Activated naive CD4-positive, alpha-beta T cell treated with anti-CD3 and anti-CD28 coated beads, Interleukin-2, amount 50 U/mL, for 72 hours (primary cell): ENCODE results near the gene CFAP57. TPM values are rescaled to one million over a fixed set of nuclear protein-coding genes. Genes with fewer than 3 reads are reported as not detected.

Source experiments
- ATAC-seq, 2 donors: fragments of 150-1000 bp; cut with Tn5 transposase; 2 replicates each; pipeline ENCODE4 v1.10.0; 2021; ENCODE audit warnings: mild to moderate bottlenecking in 2 of 2, moderate library complexity in 2 of 2
- DNase-seq, 2 donors: peaks; one replicate each; pipeline ENCODE4 v3.0.0; 2021 to 2022; ENCODE audit warnings: low spot score in 2 of 2
- H3K27ac Mint-ChIP-seq, 2 donors: one replicate each; pipeline ENCODE4 v1.8.0; 2022; ENCODE audit warnings: mild to moderate bottlenecking in 2 of 2, mixed read lengths in 2 of 2
- H3K36me3 Mint-ChIP-seq, 2 donors: one replicate each; pipeline ENCODE4 v1.8.0; 2022; ENCODE audit warnings: mixed read lengths in 2 of 2
- H3K9me3 Mint-ChIP-seq, 2 donors: one replicate each; pipeline ENCODE4 v1.8.0; 2022; ENCODE audit warnings: mixed read lengths in 2 of 2
- total RNA-seq, 2 donors: library from RNA; stranded (reverse); gene quantifications; one replicate each; pipeline ENCODE4 v1.2.3, GENCODE V29; 2022

CFAP57 gene
- total RNA-seq, 2 donors from 2014 or later: 0.37 to 0.61 TPM

DNA sequence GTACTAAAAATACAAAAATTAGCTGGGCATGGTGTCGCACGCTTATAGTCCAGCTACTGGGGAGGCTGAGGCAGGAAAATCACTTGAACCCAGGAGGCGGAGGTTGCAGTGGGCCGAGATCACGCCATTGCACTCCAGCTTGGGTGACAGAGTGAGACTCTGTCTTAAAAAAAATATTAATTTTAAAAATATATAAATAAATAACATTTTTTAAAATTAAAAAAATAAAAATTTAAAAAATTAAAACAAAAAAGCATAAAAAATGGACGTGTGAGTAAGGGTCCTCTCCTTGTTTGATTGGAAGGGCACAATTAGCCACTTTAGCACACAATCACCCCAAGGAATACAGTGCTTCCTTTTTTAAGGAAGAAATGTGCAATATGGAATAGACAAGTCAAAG, 18.7 kb upstream of the CFAP57 start:
- H3K9me3 Mint-ChIP-seq: no peaks in the 10 kb centered on the region
- no peak overlapping the region for H3K27ac Mint-ChIP-seq
- H3K36me3 Mint-ChIP-seq: peaks cover 0 to 10% of the 10 kb centered on the region in 2 donors
- ATAC-seq: no peak
- DNase-seq: no peak

DNA sequence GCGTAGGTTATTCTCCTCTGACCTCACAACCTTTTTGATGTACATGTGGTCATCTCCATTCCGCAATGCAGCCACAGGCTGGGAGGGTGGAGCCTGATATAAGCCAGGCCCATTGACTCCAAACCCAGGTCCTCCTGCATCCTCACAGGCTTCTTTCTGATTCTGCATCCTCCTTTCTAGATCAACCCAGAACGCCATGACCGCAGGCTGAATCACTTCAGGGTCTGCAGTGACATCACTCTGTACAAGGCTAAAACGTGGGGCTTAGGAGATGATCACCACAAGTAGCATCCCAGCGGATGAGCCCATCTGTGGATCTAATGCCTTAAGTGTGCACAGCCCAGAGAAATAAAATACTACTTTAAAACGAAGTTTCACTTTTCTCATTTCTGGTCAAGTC, 16.1 kb upstream of the CFAP57 start:
- DNase-seq: no peak
- no peaks in the 10 kb centered on the region for H3K36me3 Mint-ChIP-seq
- H3K27ac Mint-ChIP-seq: no peak overlapping the region
- no peaks in the 10 kb centered on the region for H3K9me3 Mint-ChIP-seq
- ATAC-seq: no peak

DNA sequence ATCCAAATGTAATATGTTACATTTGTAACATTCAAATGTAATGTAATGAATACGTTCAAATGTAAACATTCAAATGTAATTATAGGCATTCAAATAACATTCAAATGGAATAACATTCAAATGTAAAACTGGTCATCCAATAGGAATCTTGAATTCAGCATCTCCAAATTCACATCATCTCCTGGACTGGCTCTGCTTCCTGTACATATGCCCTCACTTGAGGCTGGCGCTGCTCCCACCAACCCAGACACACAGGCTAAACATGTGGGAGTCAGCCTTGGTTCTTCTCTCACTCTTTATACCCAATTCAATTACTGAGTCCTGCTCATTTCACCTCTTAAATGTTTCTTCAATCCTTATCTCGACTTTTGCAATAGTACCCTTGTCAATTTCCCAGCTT, 7.0 kb upstream of the CFAP57 start:
- H3K27ac Mint-ChIP-seq: peak overlapping the region; percentile 29 to 51
- no peak for ATAC-seq
- DNase-seq: no peak
- H3K9me3 Mint-ChIP-seq: no peaks in the 10 kb centered on the region
- H3K36me3 Mint-ChIP-seq: peaks cover 11 to 16% of the 10 kb centered on the region in 2 donors

DNA sequence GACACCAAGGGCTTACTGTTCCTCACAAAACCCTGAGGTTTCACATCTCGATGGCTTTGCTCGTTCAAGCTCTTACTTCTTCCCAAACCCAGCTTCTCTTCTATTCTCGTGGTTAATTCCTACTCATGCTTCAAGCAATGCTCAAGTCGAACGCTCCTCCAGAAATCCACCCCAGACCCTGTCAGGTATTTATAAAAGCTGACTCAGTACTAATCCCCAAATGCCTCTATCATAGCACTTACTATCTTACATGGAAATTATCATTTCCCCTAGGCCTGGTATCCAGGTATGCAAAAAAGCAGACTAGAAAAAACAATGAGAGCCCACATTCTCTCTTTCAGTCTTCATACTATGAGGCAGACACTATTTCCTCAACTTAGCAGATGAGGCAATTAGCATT, 6.4 kb upstream of the CFAP57 start:
- Mint-ChIP-seq H3K27ac (peak overlapping the region; percentile 29 to 51), H3K9me3 (no peaks in the 10 kb centered on the region), H3K36me3 (peaks cover 11 to 16% of the 10 kb centered on the region in 2 donors)
- DNase-seq: no peak
- ATAC-seq: no peak

DNA sequence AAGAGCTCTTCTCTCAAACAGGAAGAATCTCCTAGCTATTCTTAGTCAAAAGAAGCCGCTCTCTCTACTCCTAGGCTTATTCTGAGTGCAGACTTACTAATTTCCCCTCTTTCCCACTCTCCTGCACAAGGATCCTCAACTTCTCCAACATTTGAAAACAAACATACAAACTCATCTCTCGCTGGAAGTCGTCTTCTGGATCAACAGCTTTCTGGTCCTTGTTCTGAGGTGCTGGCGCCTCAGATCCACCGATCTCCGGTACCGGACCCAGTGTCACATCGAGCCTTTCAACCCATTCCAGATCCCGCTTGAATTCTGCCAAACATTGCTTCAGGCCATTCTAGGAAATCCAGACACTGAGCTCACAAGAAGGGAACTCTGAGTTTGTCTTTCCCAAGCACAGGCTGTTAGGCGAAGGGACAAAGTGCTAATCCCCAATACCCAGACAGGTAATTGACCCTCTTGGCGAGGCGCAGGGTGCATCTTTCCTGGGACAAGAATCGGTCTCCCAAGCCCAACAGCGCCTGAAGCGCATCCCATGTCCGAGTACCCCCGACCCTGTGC, 736 bp upstream of the CFAP57 start:
- peak in 1 of 2 donors; percentile 7 for DNase-seq
- Mint-ChIP-seq H3K36me3 (peaks cover 16 to 19% of the 10 kb centered on the region in 2 donors), H3K9me3 (peaks cover 0 to 3% of the 10 kb centered on the region in 2 donors), H3K27ac (peak overlapping the region; percentile 91 to 97)
- no peak for ATAC-seq

DNA sequence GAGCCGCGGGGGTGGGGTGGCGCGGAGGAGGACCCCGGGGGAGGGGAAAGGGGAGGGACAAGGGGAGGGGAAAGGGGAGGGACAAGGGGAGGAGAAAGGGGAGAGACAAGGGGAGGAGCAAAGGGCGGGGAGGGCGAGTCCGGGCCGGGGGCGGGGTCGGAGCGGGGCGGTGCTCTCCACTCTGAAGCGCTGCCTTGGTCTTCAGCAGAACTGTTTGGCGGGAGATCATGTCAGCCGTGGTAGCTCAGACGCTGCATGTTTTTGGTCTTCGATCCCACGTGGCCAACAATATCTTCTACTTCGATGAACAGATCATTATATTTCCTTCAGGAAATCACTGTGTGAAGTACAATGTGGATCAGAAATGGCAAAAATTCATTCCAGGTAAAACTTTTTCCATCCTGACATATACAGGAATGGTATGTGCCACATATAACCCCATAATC, 420 bp downstream of the CFAP57 start:
- peak in 1 of 2 donors; percentile 69 for DNase-seq
- Mint-ChIP-seq H3K9me3 (peaks cover 0 to 3% of the 10 kb centered on the region in 2 donors), H3K27ac (peak overlapping the region; percentile 91 to 97), H3K36me3 (peaks cover 16 to 19% of the 10 kb centered on the region in 2 donors)
- peak; percentile 78 to 87 for ATAC-seq

DNA sequence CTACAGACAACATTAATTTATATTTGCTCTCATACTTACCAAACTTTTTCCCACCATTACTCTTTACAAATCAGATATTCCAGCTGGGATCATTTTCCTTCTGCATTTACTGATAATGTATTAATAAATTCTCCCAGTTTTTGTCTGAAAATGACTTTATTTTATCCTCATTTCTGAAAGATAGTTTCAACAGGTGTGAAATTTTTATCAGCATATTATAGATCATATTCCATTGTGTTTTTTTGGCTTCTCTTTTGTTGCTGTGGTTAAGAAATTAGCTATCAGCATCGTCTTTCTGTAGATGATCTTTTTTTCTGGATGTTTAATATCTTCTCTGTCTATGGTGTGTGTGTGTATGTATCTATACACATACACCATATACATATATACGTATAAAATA, 2.7 kb downstream of the CFAP57 start:
- Mint-ChIP-seq H3K27ac (no peak overlapping the region), H3K9me3 (peaks cover 0 to 3% of the 10 kb centered on the region in 2 donors), H3K36me3 (peaks cover 12 to 16% of the 10 kb centered on the region in 2 donors)
- ATAC-seq (no peak), DNase-seq (no peak)

DNA sequence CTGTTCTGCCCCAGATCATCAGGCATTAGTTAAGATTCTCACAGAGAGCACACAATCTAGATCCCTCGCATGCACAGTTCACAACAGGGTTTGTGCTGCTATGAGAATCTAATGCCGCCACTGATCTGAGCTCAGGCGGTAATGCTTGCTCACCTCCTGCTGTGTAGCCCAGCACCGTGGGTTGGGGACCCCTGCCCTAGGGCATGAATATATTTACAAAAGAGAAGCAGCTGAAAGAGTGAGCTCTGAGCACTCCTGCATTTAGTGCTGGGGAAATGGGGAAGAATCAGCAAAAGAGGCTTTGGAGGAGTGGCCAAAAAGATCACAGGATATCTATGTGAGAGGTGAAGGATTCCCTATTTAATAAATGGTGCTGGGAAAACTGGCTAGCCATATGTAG, 5.6 kb downstream of the CFAP57 start:
- Mint-ChIP-seq H3K27ac (no peak overlapping the region), H3K36me3 (no peaks in the 10 kb centered on the region), H3K9me3 (peaks cover 0 to 3% of the 10 kb centered on the region in 2 donors)
- ATAC-seq (no peak), DNase-seq (no peak)

DNA sequence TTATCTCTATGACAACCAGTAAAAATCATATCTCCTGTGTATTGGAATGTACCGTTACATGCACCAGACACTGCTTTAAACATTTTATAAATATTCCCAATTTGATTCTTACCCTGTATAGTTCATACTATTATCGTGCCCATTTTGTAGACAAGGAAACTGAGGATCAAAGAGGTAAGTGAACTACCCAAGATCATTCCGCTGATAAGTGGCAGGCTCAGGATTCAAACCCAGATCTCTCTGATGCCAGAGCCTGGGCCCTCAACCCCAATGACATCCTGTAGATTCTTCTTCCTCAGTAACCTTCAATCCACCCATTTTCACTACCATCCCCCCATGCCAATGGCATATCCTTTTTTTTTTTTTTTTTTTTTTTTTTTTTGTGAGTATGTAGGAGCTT, 12.3 kb downstream of the CFAP57 start:
- H3K27ac Mint-ChIP-seq: no peak overlapping the region
- no peaks in the 10 kb centered on the region for H3K36me3 Mint-ChIP-seq
- no peaks in the 10 kb centered on the region for H3K9me3 Mint-ChIP-seq
- no peak for DNase-seq
- no peak for ATAC-seq

DNA sequence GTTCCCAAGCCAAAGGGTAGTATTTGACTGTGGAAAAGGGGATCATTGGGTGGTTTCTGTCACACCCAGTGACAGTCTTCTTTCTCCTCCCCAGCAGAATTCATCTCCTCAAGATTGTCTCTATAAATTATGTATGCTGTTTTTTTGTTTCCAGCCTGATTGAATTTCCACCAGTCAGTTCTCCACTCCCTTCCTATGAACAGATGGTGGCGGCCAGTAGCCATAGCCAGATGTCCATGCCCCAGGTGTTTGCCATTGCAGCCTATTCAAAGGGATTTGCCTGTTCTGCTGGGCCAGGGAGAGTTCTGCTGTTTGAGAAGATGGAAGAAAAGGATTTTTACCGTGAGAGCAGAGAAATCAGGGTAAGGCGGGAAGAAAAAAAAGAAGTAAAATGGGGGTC, 12.9 kb downstream of the CFAP57 start:
- Mint-ChIP-seq H3K36me3 (no peaks in the 10 kb centered on the region), H3K27ac (no peak overlapping the region), H3K9me3 (no peaks in the 10 kb centered on the region)
- ATAC-seq (no peak), DNase-seq (no peak)

DNA sequence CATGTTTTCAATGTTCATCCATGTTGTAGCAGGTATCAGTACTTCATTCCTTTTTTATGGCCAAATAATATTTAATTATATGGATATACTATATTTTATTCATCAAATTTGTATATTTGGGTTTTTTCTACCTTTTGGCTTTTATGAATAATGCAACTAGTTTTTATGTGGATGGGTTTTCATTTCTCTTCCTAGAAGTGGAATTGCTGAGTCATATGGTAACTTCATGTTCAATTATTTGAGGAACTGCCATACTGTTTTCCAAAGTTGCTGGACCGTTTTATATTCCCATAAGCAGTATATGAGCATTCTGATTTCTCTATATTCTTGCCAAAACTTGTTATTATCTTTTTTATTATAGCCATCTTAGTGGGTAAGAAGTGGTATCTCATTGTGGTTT, 16.0 kb downstream of the CFAP57 start:
- H3K36me3 Mint-ChIP-seq: no peaks in the 10 kb centered on the region
- H3K27ac Mint-ChIP-seq: no peak overlapping the region
- DNase-seq: no peak
- ATAC-seq: no peak
- H3K9me3 Mint-ChIP-seq: no peaks in the 10 kb centered on the region

DNA sequence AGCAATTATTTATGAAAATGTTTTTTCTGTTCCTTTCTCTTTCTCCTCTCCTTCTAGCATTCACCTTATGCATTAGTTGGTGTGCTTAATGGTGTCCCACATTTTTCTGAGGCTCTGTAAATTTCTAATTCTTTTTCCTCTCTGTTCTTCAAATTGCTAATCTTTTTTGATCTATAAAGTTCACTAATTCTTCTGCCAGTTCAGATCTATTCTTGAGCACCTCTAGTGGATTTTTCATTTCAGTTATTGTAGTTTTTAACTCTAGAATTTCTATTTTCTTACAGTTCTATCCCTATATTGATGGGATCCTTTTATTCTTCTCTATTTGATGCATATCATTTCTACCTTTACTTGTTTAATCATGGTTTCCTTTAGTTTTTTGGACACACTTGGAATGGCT, 22.4 kb downstream of the CFAP57 start:
- ATAC-seq: no peak
- Mint-ChIP-seq H3K27ac (no peak overlapping the region), H3K36me3 (peaks cover 6 to 7% of the 10 kb centered on the region in 2 donors), H3K9me3 (peaks cover 0 to 6% of the 10 kb centered on the region in 2 donors)
- DNase-seq: no peak

DNA sequence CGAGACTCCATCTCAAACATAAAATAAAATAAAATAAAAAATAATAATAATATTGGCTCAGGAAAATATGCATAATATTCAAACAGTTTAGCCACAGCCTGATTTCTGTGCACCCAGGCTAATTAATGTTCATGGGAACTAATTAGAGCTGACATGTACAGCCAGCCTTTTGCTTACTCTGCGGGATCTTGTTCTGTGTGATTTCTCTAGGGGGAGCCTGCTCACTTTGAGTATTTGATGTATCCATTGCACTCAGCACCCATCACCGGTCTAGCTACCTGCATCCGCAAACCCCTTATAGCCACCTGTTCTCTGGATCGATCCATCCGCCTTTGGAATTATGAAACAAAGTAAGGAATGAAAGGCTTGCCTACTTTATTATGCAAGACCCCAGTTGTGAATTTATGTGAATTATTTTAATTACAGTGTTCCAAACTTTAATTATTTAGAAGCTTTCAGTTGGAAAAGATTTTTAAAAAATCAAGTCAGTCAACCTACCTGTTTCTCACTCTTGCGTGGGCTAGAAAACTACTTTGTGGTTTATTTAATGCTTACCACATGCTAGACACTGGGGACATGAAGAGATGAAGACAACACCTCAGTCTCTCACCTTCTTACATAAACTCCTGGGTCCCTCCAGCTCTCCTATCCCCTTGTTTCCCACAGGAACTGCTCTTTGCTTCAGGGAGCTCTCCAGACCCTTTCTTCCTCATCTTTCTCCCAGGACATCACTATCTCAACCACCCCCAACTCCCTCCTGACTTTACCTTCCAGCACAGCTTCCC, 25.4 kb downstream of the CFAP57 start:
- H3K9me3 Mint-ChIP-seq: peaks cover 0 to 6% of the 10 kb centered on the region in 2 donors
- no peak for DNase-seq
- no peak for ATAC-seq
- no peak overlapping the region for H3K27ac Mint-ChIP-seq
- H3K36me3 Mint-ChIP-seq: peaks cover 6 to 7% of the 10 kb centered on the region in 2 donors

DNA sequence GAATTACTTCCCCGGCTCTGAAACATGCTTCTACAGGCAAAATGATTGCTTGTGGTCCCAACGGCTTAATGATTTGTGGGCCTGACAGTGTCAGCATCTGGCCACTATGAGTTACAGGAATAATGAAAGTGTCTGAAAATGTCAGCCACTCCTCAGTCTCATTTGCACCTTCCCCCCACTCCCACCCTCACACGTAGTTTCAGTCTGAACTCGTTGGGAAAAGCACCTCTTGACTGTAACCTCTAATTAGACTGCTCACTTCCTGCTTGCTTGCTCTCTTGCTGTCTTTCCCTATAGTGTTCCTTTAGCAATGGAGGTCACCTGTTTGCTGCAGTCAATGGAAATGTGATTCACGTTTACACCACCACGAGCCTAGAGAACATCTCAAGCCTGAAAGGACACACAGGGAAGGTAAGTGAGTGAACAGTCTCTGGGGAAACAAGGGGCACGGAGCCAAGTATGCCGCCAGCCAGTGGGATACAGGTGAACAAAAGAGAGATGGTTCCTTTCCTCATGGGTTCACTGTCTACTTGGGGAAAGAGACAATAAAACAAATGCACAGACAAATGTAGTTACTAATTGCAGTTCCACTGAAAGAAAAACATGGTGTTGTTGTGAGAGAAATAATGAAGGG, 27.1 kb downstream of the CFAP57 start:
- Mint-ChIP-seq H3K36me3 (peaks cover 6 to 8% of the 10 kb centered on the region in 2 donors), H3K27ac (no peak overlapping the region), H3K9me3 (peaks cover 3 to 10% of the 10 kb centered on the region in 2 donors)
- DNase-seq: no peak
- peak in 1 of 2 donors; percentile 51 for ATAC-seq

DNA sequence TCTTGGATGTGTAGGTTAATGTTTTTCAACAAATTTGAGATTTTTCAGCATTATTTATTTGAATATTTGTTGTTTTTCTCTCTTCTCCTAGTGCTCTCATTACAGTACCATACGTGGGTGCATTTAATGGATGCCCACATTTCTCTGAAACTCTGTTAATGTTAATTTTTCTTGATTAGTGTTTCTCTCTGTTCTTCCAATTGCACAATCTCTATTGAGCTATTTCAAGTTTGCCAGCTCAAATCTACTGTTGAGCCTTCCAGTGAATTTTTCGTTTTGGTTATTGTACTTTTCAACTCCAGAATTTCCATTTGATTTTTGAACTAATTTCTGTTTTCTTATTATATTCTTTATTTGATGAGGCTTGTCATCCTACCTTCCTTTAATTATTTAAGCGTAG, 31.7 kb downstream of the CFAP57 start:
- DNase-seq: no peak
- ATAC-seq: no peak
- Mint-ChIP-seq H3K9me3 (peaks cover 8% of the 10 kb centered on the region in 2 donors), H3K36me3 (peaks cover 0 to 7% of the 10 kb centered on the region in 2 donors), H3K27ac (no peak overlapping the region)

DNA sequence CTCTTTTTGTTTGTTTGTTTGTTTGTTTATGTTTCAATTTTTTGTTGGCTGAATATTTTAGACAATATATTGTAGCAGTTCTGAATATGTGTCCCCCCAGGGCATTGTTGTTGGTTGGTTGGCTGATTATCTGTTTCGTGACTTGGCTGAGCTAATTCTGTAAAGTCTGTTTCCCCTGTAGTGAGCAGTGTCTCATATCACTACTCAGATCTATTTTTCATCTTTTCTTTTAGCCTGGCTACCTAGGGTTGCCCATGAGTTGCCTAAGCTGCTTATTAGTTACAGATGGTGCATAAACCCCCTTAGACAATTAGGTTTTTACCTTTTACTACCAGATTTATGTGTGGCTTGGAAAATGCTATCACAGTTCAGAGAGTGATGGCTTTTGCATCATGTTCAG, 32.3 kb downstream of the CFAP57 start:
- H3K27ac Mint-ChIP-seq: no peak overlapping the region
- peaks cover 0 to 7% of the 10 kb centered on the region in 2 donors for H3K36me3 Mint-ChIP-seq
- no peak for ATAC-seq
- peaks cover 8% of the 10 kb centered on the region in 2 donors for H3K9me3 Mint-ChIP-seq
- no peak for DNase-seq

DNA sequence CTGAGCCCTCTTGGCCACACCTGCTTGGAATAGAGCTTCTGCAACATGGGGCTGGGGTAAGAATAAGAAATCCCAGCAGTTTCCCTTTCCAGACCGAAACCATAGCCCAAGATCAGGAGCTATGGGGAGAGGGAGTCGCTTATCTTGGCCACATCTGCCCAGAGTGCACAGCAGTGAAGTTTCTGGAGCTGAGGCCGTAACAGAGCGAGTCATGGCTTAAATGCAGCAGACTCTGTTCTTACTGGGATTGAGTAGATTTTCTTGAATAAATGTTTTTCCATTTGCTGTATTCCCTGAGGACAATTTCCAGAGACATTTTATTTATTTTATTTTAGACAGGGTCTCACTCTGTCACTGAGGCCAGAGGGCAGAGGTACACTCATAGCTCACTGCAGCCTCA, 33.5 kb downstream of the CFAP57 start:
- Mint-ChIP-seq H3K27ac (no peak overlapping the region), H3K9me3 (peaks cover 8% of the 10 kb centered on the region in 2 donors), H3K36me3 (peaks cover 0 to 7% of the 10 kb centered on the region in 2 donors)
- no peak for DNase-seq
- no peak for ATAC-seq
